ENCODE results near the gene CIRBP. TPM values are rescaled to one million over a fixed set of nuclear protein-coding genes. Genes with fewer than 3 reads are reported as not detected.

CIRBP gene
- total and polyA plus RNA-seq, 9 of the 15 experiments (the other 6 are each of a cell fraction or from before 2014, with no cell fraction given): 20.5 to 327 (median 176) TPM

DNA sequence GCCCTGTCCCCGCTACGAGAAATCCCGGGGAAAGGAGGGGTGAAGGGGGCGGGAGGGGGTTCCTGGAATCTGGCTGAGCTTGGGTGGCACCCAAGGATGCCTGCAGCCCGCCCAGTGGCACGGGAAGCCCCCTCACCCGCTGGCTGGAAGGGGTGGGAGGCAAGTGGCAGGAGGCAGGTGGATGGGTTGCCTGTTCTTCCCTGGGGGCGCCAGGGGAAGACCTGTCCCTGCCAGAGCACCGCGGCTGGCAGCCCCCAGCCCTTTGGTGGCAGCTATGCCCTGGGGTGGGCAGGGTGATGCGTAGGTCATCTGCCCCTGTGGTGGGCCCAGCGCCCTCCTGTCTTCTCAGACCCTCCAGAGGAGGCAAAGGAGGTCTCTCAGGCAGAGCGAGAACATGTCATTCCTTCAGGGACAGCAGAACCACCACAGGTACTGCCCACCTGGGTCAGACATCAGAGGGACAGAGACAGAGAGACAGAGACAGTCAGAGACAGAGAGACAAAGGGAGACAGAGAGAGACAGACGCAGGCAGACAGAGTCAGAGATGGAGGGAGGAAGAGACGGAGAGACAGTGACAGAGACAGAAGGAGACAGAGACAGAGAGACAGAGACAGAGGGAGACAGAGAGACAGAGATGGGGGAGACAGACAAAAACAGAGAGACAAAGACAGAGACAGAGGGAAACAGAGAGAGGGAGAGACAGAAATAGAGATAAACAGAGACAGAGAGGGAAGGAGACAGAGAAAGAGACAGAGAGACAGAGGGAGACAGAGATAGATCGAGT is 53.3 kb downstream of the CIRBP start:
- ATAC-seq (no peak), DNase-seq (ENCODE audit: extremely low read depth in 1 of 4, low spot score in 3 of 4) (no peak), FAIRE-seq (peak; percentile 19)
- BruUV-seq (replicated peaks): no TSS peak
- H3K4me3 ChIP-seq: no peak overlapping the region
- peak overlapping the region in 1 of 2 experiments; percentile 58; a peak in 2 of 4 replicates for H3K9ac ChIP-seq (ENCODE audit: insufficient read depth in 1 of 2, low read depth in 2 of 2, low read length in 2 of 2)
- H3K79me2 ChIP-seq (ENCODE audit: control insufficient read depth, insufficient read depth, low read length): no peaks in the 10 kb centered on the region
- ChIA-PET CTCF (ENCODE audit: low intra/inter-chr PET ratio) (no interaction called here), POLR2A (interaction anchor here (0.6 to 1.6 kb wide), 2 partner anchors 14 to 33 kb away, joined by 3 to 4 read pairs; no protein-coding TSS in a partner anchor)
- H3K27me3 ChIP-seq (ENCODE audit: control insufficient read depth in 2 of 2, insufficient read depth in 2 of 2, low read length in 2 of 2): no peaks in the 10 kb centered on the region
- H2AFZ ChIP-seq (ENCODE audit: low read depth, low read length): no peak overlapping the region
- peaks cover 7 to 63% of the 10 kb centered on the region in 2 experiments for H3K4me1 ChIP-seq (replicated peaks in 1 of 2; ENCODE audit: control insufficient read depth in 2 of 2, insufficient read depth in 2 of 2, low read length in 2 of 2)
- peaks cover 3% of the 10 kb centered on the region for H3K9me1 ChIP-seq (ENCODE audit: control insufficient read depth, insufficient read depth, low read length)
- H3K27ac ChIP-seq (ENCODE audit: extremely low read depth, low read depth, low read length): no peak overlapping the region
- WGBS (ENCODE audit: insufficient coverage, low coverage, missing lambda C conversion rate): 37% methylated on average over 13 of the region's 16 CpGs
- no peaks in the 10 kb centered on the region for H3K9me3 ChIP-seq (replicated peaks; ENCODE audit: control insufficient read depth, insufficient read depth, low read depth, low read length)
- in situ Hi-C loops (cut with MboI): no loop called here
- H3K36me3 ChIP-seq (ENCODE audit: control insufficient read depth, insufficient read depth, low read length): no peaks in the 10 kb centered on the region
- H3K4me2 ChIP-seq (ENCODE audit: insufficient read depth, low read length): no peak overlapping the region
- peaks cover 3% of the 10 kb centered on the region; the same call in 1 of the 2 replicates for H4K20me1 ChIP-seq (replicated peaks; ENCODE audit: control insufficient read depth, insufficient read depth, low read length)
- intact Hi-C loops (cut with micrococcal nuclease): no loop called here
- TF ChIP-seq NR2C2 (CRISPR knock-in tag; IDR thresholded peaks at IDR 0.05) (no peak), NR2C2 (tag; IDR thresholded peaks at IDR 0.05) (no peak), PRPF4 (IDR thresholded peaks at IDR 0.05; ENCODE audit: insufficient read depth, low read depth, low read length, poor library complexity, severe bottlenecking) (no peak), HDAC1 (IDR thresholded peaks at IDR 0.05) (0 out of 4 replicates have a peak, but pooled peaks of 1 of the 2 experiments have one; percentile 25), ZNF644 (tag; IDR thresholded peaks at IDR 0.05; ENCODE audit: low read depth) (no peak), FOS (IDR thresholded peaks at IDR 0.05; ENCODE audit: extremely low read depth, insufficient read length) (no peak), OTX1 (CRISPR knock-in tag; IDR thresholded peaks at IDR 0.05) (0 out of 2 replicates have a peak, but pooled peaks have one; percentile 51), ZNF766 (CRISPR knock-in tag; conservative IDR thresholded peaks at IDR 0.05) (no peak), KAT2B (IDR thresholded peaks at IDR 0.05; ENCODE audit: low read depth, low read length) (no peak), LARP7 (IDR thresholded peaks at IDR 0.05) (no peak), POLR3A (IDR thresholded peaks at IDR 0.05; ENCODE audit: borderline replicate concordance, extremely low read depth, insufficient read depth, insufficient read length) (no peak), POLR2G (IDR thresholded peaks at IDR 0.05; ENCODE audit: low read depth, low read length) (peak; percentile 30; the same call in 1 of the 2 replicates), ZNF311 (CRISPR knock-in tag; IDR thresholded peaks at IDR 0.05) (no peak), HLTF (IDR thresholded peaks at IDR 0.05) (no peak), HIVEP1 (CRISPR knock-in tag; IDR thresholded peaks at IDR 0.05) (no peak), XRCC3 (IDR thresholded peaks at IDR 0.05) (no peak), ZNF668 (CRISPR knock-in tag; IDR thresholded peaks at IDR 0.05) (no peak), ZNF699 (CRISPR knock-in tag; IDR thresholded peaks at IDR 0.05; ENCODE audit: insufficient replicate concordance) (no peak), U2AF2 (optimal IDR thresholded peaks at IDR 0.05; ENCODE audit: low read depth, low read length) (no peak)
- TF ChIP-seq, protein P1, sequence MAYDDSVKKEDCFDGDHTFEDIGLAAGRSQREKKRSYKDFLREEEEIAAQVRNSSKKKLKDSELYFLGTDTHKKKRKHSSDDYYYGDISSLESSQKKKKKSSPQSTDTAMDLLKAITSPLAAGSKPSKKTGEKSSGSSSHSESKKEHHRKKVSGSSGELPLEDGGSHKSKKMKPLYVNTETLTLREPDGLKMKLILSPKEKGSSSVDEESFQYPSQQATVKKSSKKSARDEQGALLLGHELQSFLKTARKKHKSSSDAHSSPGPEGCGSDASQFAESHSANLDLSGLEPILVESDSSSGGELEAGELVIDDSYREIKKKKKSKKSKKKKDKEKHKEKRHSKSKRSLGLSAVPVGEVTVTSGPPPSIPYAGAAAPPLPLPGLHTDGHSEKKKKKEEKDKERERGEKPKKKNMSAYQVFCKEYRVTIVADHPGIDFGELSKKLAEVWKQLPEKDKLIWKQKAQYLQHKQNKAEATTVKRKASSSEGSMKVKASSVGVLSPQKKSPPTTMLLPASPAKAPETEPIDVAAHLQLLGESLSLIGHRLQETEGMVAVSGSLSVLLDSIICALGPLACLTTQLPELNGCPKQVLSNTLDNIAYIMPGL (CRISPR knock-in tag; IDR thresholded peaks at IDR 0.05): no peak
- TF ChIP-seq, protein P2, sequence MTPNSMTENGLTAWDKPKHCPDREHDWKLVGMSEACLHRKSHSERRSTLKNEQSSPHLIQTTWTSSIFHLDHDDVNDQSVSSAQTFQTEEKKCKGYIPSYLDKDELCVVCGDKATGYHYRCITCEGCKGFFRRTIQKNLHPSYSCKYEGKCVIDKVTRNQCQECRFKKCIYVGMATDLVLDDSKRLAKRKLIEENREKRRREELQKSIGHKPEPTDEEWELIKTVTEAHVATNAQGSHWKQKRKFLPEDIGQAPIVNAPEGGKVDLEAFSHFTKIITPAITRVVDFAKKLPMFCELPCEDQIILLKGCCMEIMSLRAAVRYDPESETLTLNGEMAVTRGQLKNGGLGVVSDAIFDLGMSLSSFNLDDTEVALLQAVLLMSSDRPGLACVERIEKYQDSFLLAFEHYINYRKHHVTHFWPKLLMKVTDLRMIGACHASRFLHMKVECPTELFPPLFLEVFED (CRISPR knock-in tag; conservative IDR thresholded peaks at IDR 0.05): 0 out of 2 replicates have a peak, but pooled peaks have one; percentile 13

All from K562 (cell line).